SJSA1 (cell line): Measurements from ENCODE around the gene SLC35B2. TPM values are rescaled to one million over a fixed set of nuclear protein-coding genes. Genes with fewer than 3 reads are reported as not detected.
A peak's percentile ranks its signal among the peaks of the same experiment; 100 is the strongest.

Experiments
- DNase-seq, 2 experiments: peaks; one replicate each; pipeline ENCODE4 v3.0.0-alpha.2; 2015 to 2020; ENCODE audit warnings: low spot score in 2 of 2, low read depth in 1 of 2
- H3K27ac ChIP-seq: fragments of 250-450 bp; sonication (Bioruptor Pico); 2 replicates; pipeline ENCODE4 v1.5.1; 2020; ENCODE audit warnings: mild to moderate bottlenecking, moderate library complexity
- H3K27me3 ChIP-seq: fragments of 250-450 bp; sonication (Bioruptor Pico); replicated peaks from 2 replicates; pipeline ENCODE4 v1.5.1; 2020; ENCODE audit warnings: mild to moderate bottlenecking, moderate library complexity
- H3K36me3 ChIP-seq: fragments of 250-450 bp; sonication (Bioruptor Pico); 2 replicates; pipeline ENCODE4 v1.5.1; 2020; ENCODE audit warnings: mild to moderate bottlenecking
- H3K4me1 ChIP-seq: fragments of 250-450 bp; sonication (Bioruptor Pico); replicated peaks from 2 replicates; pipeline ENCODE4 v1.6.1; 2021; ENCODE audit warnings: mild to moderate bottlenecking
- H3K4me3 ChIP-seq: fragments of 250-450 bp; sonication (Bioruptor Pico); 2 replicates; pipeline ENCODE4 v1.5.1; 2020; ENCODE audit warnings: mild to moderate bottlenecking
- H3K9me3 ChIP-seq: fragments of 250-450 bp; sonication (Bioruptor Pico); replicated peaks from 2 replicates; pipeline ENCODE4 v1.5.1; 2020; ENCODE audit warnings: mild to moderate bottlenecking
- total RNA-seq: library from RNA; depleted of rRNA; stranded (reverse); fragments of >200 nt; shearing (Covaris generic); gene quantifications from 2 replicates; pipeline ENCODE4 v1.2.3, GENCODE V29; 2014

SLC35B2 gene
- total RNA-seq, 1 experiment from 2014 or later: 89.9 TPM

- 0 out of 2 replicates have a peak, but pooled peaks cover 2% of the 10 kb centered on the region for H3K9me3 ChIP-seq
- no peak for DNase-seq
- no peaks in the 10 kb centered on the region for H3K36me3 ChIP-seq
- H3K4me3 ChIP-seq: peak overlapping the region; percentile 50
- H3K4me1 ChIP-seq: peaks cover 34% of the 10 kb centered on the region
- no peaks in the 10 kb centered on the region for H3K27me3 ChIP-seq
- H3K27ac ChIP-seq: no peak overlapping the region
Measured at GRCh38 chr6:44224029-44224964, 33.0 kb downstream of the SLC35B2 start.

- peak in 1 of 2 experiments; percentile 77 for DNase-seq
- H3K4me3 ChIP-seq: peak within 1 kb of the TSS; percentile 50
- no peak within 1 kb of the TSS for H3K27ac ChIP-seq
- H3K4me1 ChIP-seq: peaks cover 42% of the 10 kb centered on the region
- H3K36me3 ChIP-seq: no peaks in the 10 kb centered on the region
- H3K9me3 ChIP-seq: 0 out of 2 replicates have a peak, but pooled peaks cover 2% of the 10 kb centered on the region
- no peaks in the 10 kb centered on the region for H3K27me3 ChIP-seq
Measured at GRCh38 chr6:44223319-44224028, 33.9 kb downstream of the SLC35B2 start, which contains the start of gene SLC29A1. Gene SLC29A1, plus strand, starts transcription at chr6:44223595. Its CDS starts 3,719 bp downstream, at chr6:44227314.

GRCh38 chr6:44222486-44223318 is 34.6 kb downstream of the SLC35B2 start:
- 0 out of 2 replicates have a peak, but pooled peaks cover 2% of the 10 kb centered on the region for H3K9me3 ChIP-seq
- no peak overlapping the region for H3K27ac ChIP-seq
- no peaks in the 10 kb centered on the region for H3K36me3 ChIP-seq
- peaks cover 50% of the 10 kb centered on the region for H3K4me1 ChIP-seq
- DNase-seq: no peak
- no peaks in the 10 kb centered on the region for H3K27me3 ChIP-seq
- H3K4me3 ChIP-seq: peak overlapping the region; percentile 50

- Histone ChIP-seq H3K27me3 (no peaks in the 10 kb centered on the region), H3K4me3 (no peak overlapping the region), H3K9me3 (0 out of 2 replicates have a peak, but pooled peaks cover 2% of the 10 kb centered on the region), H3K27ac (no peak overlapping the region), H3K36me3 (no peaks in the 10 kb centered on the region), H3K4me1 (peaks cover 57% of the 10 kb centered on the region)
- no peak for DNase-seq
Measured at GRCh38 chr6:44221961-44222335, 35.4 kb downstream of the SLC35B2 start.

- DNase-seq: peak; percentile 68 to 91
- H3K27ac ChIP-seq: no peak overlapping the region
- H3K4me1 ChIP-seq: peaks cover 59% of the 10 kb centered on the region
- no peaks in the 10 kb centered on the region for H3K27me3 ChIP-seq
- 0 out of 2 replicates have a peak, but pooled peaks cover 2% of the 10 kb centered on the region for H3K9me3 ChIP-seq
- H3K36me3 ChIP-seq: no peaks in the 10 kb centered on the region
- H3K4me3 ChIP-seq: no peak overlapping the region
Measured at GRCh38 chr6:44221291-44221960, 35.9 kb downstream of the SLC35B2 start.

GRCh38 chr6:44220913-44221290 is 36.4 kb downstream of the SLC35B2 start:
- Histone ChIP-seq H3K27me3 (no peaks in the 10 kb centered on the region), H3K4me3 (no peak overlapping the region), H3K27ac (no peak overlapping the region), H3K9me3 (0 out of 2 replicates have a peak, but pooled peaks cover 2% of the 10 kb centered on the region), H3K36me3 (no peaks in the 10 kb centered on the region), H3K4me1 (peaks cover 59% of the 10 kb centered on the region)
- no peak for DNase-seq

- H3K36me3 ChIP-seq: no peaks in the 10 kb centered on the region
- H3K27me3 ChIP-seq: no peaks in the 10 kb centered on the region
- peaks cover 59% of the 10 kb centered on the region for H3K4me1 ChIP-seq
- no peak for DNase-seq
- H3K4me3 ChIP-seq: no peak overlapping the region
- 0 out of 2 replicates have a peak, but pooled peaks cover 2% of the 10 kb centered on the region for H3K9me3 ChIP-seq
- H3K27ac ChIP-seq: no peak overlapping the region
Measured at GRCh38 chr6:44219815-44220784, 37.2 kb downstream of the SLC35B2 start.

GRCh38 chr6:44219053-44219814 is 38.1 kb downstream of the SLC35B2 start:
- DNase-seq: peak in 1 of 2 experiments; percentile 43
- H3K9me3 ChIP-seq: 0 out of 2 replicates have a peak, but pooled peaks cover 2% of the 10 kb centered on the region
- H3K4me1 ChIP-seq: peaks cover 57% of the 10 kb centered on the region
- H3K27ac ChIP-seq: peak overlapping the region; percentile 33; the same call in 1 of the 2 replicates
- no peaks in the 10 kb centered on the region for H3K27me3 ChIP-seq
- H3K36me3 ChIP-seq: no peaks in the 10 kb centered on the region
- H3K4me3 ChIP-seq: peak overlapping the region; percentile 21

GRCh38 chr6:44217332-44218143 is 39.8 kb downstream of the SLC35B2 start:
- H3K27ac ChIP-seq: no peak overlapping the region; the same call in 1 of the 2 replicates
- no peaks in the 10 kb centered on the region for H3K36me3 ChIP-seq
- H3K9me3 ChIP-seq: no peaks in the 10 kb centered on the region
- H3K4me1 ChIP-seq: peaks cover 42% of the 10 kb centered on the region
- no peaks in the 10 kb centered on the region for H3K27me3 ChIP-seq
- no peak overlapping the region for H3K4me3 ChIP-seq
- no peak for DNase-seq

GRCh38 chr6:44216677-44217331 is 40.5 kb downstream of the SLC35B2 start, which contains the start of gene MYMX:
Gene MYMX, plus strand, starts transcription at chr6:44216926. Its CDS starts 546 bp downstream, at chr6:44217472.
- H3K36me3 ChIP-seq: no peaks in the 10 kb centered on the region
- H3K4me3 ChIP-seq: no peak within 1 kb of the TSS
- no peaks in the 10 kb centered on the region for H3K27me3 ChIP-seq
- DNase-seq: no peak
- H3K4me1 ChIP-seq: peaks cover 37% of the 10 kb centered on the region
- H3K27ac ChIP-seq: no peak within 1 kb of the TSS
- H3K9me3 ChIP-seq: no peaks in the 10 kb centered on the region
